SU-DHL-6 (cell line): ENCODE data around the gene LRRFIP2.

ENCODE experiments used
- H2AFZ ChIP-seq: fragments of 200-600 bp; sonication (generic); 2 replicates; pipeline ENCODE4 v1.6.1; 2014; ENCODE audit warnings: low read depth, mild to moderate bottlenecking, moderate library complexity, mixed read lengths, antibody characterized with exemption, low read length; ENCODE audit not compliant: severe bottlenecking
- H3F3A ChIP-seq: fragments of 200-600 bp; shearing (Covaris generic); 2 replicates; pipeline ENCODE4 v1.6.0; 2016; ENCODE audit warnings: antibody characterized with exemption, mild to moderate bottlenecking; ENCODE audit not compliant: insufficient read depth
- H3K27ac ChIP-seq: fragments of 200-600 bp; sonication (generic); 2 replicates; pipeline ENCODE4 v1.5.1; 2016; ENCODE audit warnings: low read depth, mild to moderate bottlenecking, low read length, moderate library complexity, mixed read lengths
- H3K27me3 ChIP-seq: fragments of 200-600 bp; sonication (generic), shearing (Covaris generic); 2 replicates; pipeline ENCODE4 v1.6.0; 2014; ENCODE audit warnings: mild to moderate bottlenecking, low read length
- H3K36me3 ChIP-seq: fragments of 200-600 bp; sonication (generic); 2 replicates; pipeline ENCODE4 v1.6.1; 2014; ENCODE audit warnings: mild to moderate bottlenecking, low read length, mixed read lengths
- H3K4me2 ChIP-seq: fragments of 300-600, 200-600 bp; shearing (Covaris generic), sonication (generic); 2 replicates; pipeline ENCODE4 v1.6.0; 2014; ENCODE audit warnings: low read length, low read depth, mild to moderate bottlenecking; ENCODE audit not compliant: poor library complexity, severe bottlenecking
- H3K4me3 ChIP-seq: fragments of 200-600 bp; sonication (generic); 2 replicates; pipeline ENCODE4 v1.5.1; 2014; ENCODE audit warnings: antibody characterized with exemption, low read length, mild to moderate bottlenecking, mixed read lengths; ENCODE audit not compliant: insufficient read depth, poor library complexity, severe bottlenecking
- H3K79me2 ChIP-seq: fragments of 200-600 bp; sonication (generic); 2 replicates; pipeline ENCODE4 v1.6.1; 2014; ENCODE audit warnings: mild to moderate bottlenecking, low read length, moderate library complexity; ENCODE audit not compliant: insufficient read depth
- H3K9ac ChIP-seq: fragments of 200-600 bp; sonication (generic); 2 replicates; pipeline ENCODE4 v1.7.0; 2014; ENCODE audit warnings: mild to moderate bottlenecking, low read length
- H3K9me2 ChIP-seq: fragments of 200-600 bp; sonication (generic); replicated peaks from 2 replicates; pipeline ENCODE4 v1.6.1; 2014; ENCODE audit warnings: low read length; ENCODE audit not compliant: insufficient read depth
- H3K9me3 ChIP-seq: fragments of 200-600 bp; sonication (generic); 2 replicates; pipeline ENCODE4 v1.6.1; 2014; ENCODE audit warnings: low read length, mixed read lengths; ENCODE audit not compliant: insufficient read depth
- H4K20me1 ChIP-seq: fragments of 200-600 bp; sonication (generic); 2 replicates; pipeline ENCODE4 v1.6.1; 2014; ENCODE audit warnings: low read depth, mild to moderate bottlenecking, antibody characterized with exemption, low read length, moderate library complexity, mixed read lengths
- EZH2phosphoT487 ChIP-seq: fragments of 200-600 bp; sonication (generic), shearing (Covaris generic); conservative IDR thresholded peaks from 2 replicates; pipeline ENCODE4 v1.6.1; 2018; ENCODE audit warnings: mild to moderate bottlenecking, antibody characterized with exemption, low read length, moderate library complexity, mixed read lengths
- TF ChIP-seq, protein P1 (sequence below): fragments of 200-600 bp; sonication (generic); IDR thresholded peaks from one replicate; pipeline ENCODE4 v1.5.1; 2017; ENCODE audit warnings: antibody characterized with exemption, mild to moderate bottlenecking, low read length, moderate library complexity; ENCODE audit not compliant: insufficient read depth, poor library complexity, severe bottlenecking

The LRRFIP2 gene

DNA sequence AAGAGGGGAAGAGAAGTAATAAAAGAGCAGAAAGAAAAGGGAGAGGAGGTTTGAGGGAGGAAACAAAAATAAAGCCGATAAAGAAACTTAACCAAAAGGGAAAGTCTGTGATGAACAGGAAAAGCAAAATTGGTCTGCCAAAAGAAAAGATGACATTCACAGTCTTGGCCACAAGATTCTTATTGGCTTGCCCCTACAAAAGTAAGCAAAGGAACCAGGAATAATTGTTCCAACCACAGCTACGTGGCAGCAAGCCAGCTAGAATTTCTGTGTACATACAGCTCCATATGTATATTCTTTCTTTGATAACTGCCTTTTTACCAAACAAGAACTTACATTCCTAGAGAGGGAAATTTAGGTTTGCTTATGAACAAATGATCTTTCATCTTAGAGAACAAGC lies 101.5 kb downstream of the LRRFIP2 start:
- H3K36me3 ChIP-seq = peaks cover 7% of the 10 kb centered on the region; the same call in 1 of the 2 replicates
- no peaks in the 10 kb centered on the region for H3K27me3 ChIP-seq
- no peaks in the 10 kb centered on the region for H3F3A ChIP-seq
- H3K9me2 ChIP-seq = no peaks in the 10 kb centered on the region
- H3K4me3 ChIP-seq = no peak overlapping the region
- H3K9me3 ChIP-seq = no peaks in the 10 kb centered on the region
- no peaks in the 10 kb centered on the region for H3K79me2 ChIP-seq
- no peak overlapping the region for H3K27ac ChIP-seq
- H3K9ac ChIP-seq = no peak overlapping the region
- no peak overlapping the region for H2AFZ ChIP-seq
- TF ChIP-seq EZH2phosphoT487 = no peak
- TF ChIP-seq, protein P1, sequence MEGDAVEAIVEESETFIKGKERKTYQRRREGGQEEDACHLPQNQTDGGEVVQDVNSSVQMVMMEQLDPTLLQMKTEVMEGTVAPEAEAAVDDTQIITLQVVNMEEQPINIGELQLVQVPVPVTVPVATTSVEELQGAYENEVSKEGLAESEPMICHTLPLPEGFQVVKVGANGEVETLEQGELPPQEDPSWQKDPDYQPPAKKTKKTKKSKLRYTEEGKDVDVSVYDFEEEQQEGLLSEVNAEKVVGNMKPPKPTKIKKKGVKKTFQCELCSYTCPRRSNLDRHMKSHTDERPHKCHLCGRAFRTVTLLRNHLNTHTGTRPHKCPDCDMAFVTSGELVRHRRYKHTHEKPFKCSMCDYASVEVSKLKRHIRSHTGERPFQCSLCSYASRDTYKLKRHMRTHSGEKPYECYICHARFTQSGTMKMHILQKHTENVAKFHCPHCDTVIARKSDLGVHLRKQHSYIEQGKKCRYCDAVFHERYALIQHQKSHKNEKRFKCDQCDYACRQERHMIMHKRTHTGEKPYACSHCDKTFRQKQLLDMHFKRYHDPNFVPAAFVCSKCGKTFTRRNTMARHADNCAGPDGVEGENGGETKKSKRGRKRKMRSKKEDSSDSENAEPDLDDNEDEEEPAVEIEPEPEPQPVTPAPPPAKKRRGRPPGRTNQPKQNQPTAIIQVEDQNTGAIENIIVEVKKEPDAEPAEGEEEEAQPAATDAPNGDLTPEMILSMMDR = no peak
- no peak overlapping the region for H3K4me2 ChIP-seq
- H4K20me1 ChIP-seq = no peaks in the 10 kb centered on the region

DNA sequence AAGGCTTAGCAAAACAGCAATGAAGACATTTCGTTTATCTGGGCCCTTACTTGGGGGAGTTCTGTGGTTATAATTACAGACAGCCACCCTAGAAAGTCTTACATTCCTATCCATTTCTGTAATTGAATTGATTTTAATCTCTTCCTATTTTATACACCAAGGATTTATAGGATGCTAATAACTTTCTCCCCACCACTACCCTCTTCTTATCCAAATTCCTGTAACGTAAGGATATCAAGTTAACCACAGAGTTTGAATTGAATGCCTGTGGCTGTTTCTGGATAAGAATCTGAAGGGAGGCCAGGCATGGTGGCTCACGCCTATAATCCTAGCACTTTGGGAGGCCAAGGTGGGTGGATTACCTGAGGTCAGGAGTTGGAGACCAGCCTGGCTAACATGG lies 102.5 kb downstream of the LRRFIP2 start:
- H3K4me3 ChIP-seq = no peak overlapping the region
- H3K79me2 ChIP-seq = no peaks in the 10 kb centered on the region
- no peaks in the 10 kb centered on the region for H3K9me2 ChIP-seq
- H2AFZ ChIP-seq = no peak overlapping the region
- H3K4me2 ChIP-seq = no peak overlapping the region
- no peaks in the 10 kb centered on the region for H3K27me3 ChIP-seq
- peaks cover 7% of the 10 kb centered on the region; the same call in 1 of the 2 replicates for H3K36me3 ChIP-seq
- no peaks in the 10 kb centered on the region for H4K20me1 ChIP-seq
- no peak overlapping the region for H3K9ac ChIP-seq
- no peaks in the 10 kb centered on the region for H3F3A ChIP-seq
- H3K27ac ChIP-seq = no peak overlapping the region
- H3K9me3 ChIP-seq = no peaks in the 10 kb centered on the region
- TF ChIP-seq EZH2phosphoT487 = no peak
- TF ChIP-seq, protein P1 = no peak

DNA sequence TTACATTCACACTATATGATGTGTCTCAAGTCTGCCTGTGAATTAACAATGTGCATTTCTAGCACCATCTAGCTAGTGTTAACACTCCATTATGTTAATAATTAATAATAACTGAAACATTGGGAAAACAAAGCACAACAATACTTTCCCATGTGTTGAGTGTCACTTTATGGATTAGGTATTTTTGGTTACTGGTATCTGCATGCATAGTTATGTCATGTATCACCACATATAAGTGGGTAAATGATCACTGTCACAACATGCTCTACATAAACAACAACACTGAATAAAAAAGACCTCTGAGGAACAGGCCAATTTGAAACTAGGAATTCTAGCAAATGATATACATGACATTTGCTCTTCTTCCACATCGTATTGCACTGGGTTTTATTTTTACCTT lies 106.4 kb downstream of the LRRFIP2 start:
- H3K9ac ChIP-seq = no peak overlapping the region
- H3F3A ChIP-seq = no peaks in the 10 kb centered on the region
- H3K9me3 ChIP-seq = no peaks in the 10 kb centered on the region
- no peaks in the 10 kb centered on the region for H4K20me1 ChIP-seq
- H3K79me2 ChIP-seq = no peaks in the 10 kb centered on the region
- H3K36me3 ChIP-seq = no peaks in the 10 kb centered on the region
- H3K4me2 ChIP-seq = no peak overlapping the region
- no peak overlapping the region for H2AFZ ChIP-seq
- no peaks in the 10 kb centered on the region for H3K27me3 ChIP-seq
- no peaks in the 10 kb centered on the region for H3K9me2 ChIP-seq
- no peak overlapping the region for H3K4me3 ChIP-seq
- H3K27ac ChIP-seq = no peak overlapping the region
- TF ChIP-seq, protein P1 = no peak
- no peak for TF ChIP-seq EZH2phosphoT487
